Fibroblast of lung (primary cell): ENCODE results near the gene PHF24.

Source experiments
- CTCF ChIP-seq, 2 donors: IDR thresholded peaks in 1 of 2; conservative IDR thresholded peaks in 1 of 2; 1 replicate in 1 of 2; 2 replicates in 1 of 2; pipeline ENCODE4 v1.5.1; 2011 to 2012; ENCODE audit warnings: low read length in 2 of 2, control low read depth in 1 of 2, inconsistent platforms in 1 of 2, low read depth in 1 of 2, mild to moderate bottlenecking in 1 of 2
- EZH2 ChIP-seq: IDR thresholded peaks from 2 replicates; pipeline ENCODE4 v1.5.1; 2012; ENCODE audit warnings: low read length, control low read depth, mild to moderate bottlenecking; ENCODE audit errors: missing control alignments

GRCh38 chr9:34985311-34985899, 27.3 kb downstream of the PHF24 start:
- TF ChIP-seq CTCF (conservative IDR thresholded peaks at IDR 0.05 in 1 of 2, IDR thresholded peaks at IDR 0.05 in 1 of 2; ENCODE audit: low read depth in 1 of 2, low read length in 2 of 2) (peak; percentile 66 to 89), EZH2 (no peak)
